Hematopoietic multipotent progenitor cell treated with erythropoietin and hydrocortisone succinate and interleukin-3 and kit ligand, for 8 days (in vitro differentiated cells): ENCODE results near the gene OR2S2.
"Not testable (repeated sequence)": the region's sequence is repeated elsewhere in the genome, so short reads cannot be mapped to it uniquely, and the experiment has no call there.

Experiments
- DNase-seq: peaks from one replicate; pipeline ENCODE4 v3.0.0-alpha.2; 2015

OR2S2 gene

GRCh38 chr9:35932735-35933134, 25.2 kb downstream of the OR2S2 start:
- DNase-seq, result no peak

- no peak for DNase-seq
These were observed 27.0 kb downstream of the OR2S2 start for GRCh38 chr9:35930989-35931388.

GRCh38 chr9:35930521-35930920, 27.4 kb downstream of the OR2S2 start:
- no peak for DNase-seq

- DNase-seq, result no peak
These were observed 28.6 kb downstream of the OR2S2 start for GRCh38 chr9:35929453-35929718.

GRCh38 chr9:35928591-35929452, 29.1 kb downstream of the OR2S2 start:
- no peak for DNase-seq

- DNase-seq, result peak; percentile 83
These were observed 33.8 kb downstream of the OR2S2 start for GRCh38 chr9:35923927-35924763.

- peak; percentile 15 for DNase-seq
These were observed 34.4 kb downstream of the OR2S2 start for GRCh38 chr9:35923598-35923926.

GRCh38 chr9:35920051-35920620, 37.8 kb downstream of the OR2S2 start:
- DNase-seq, result no peak

- DNase-seq, result no peak
These were observed 38.5 kb downstream of the OR2S2 start for GRCh38 chr9:35919212-35920008.

GRCh38 chr9:35918780-35919179, 39.2 kb downstream of the OR2S2 start:
- peak; percentile 20 for DNase-seq

GRCh38 chr9:35917261-35917660, 40.7 kb downstream of the OR2S2 start:
- DNase-seq, result no peak

- no peak for DNase-seq
These were observed 42.2 kb downstream of the OR2S2 start for GRCh38 chr9:35915681-35916294.

- peak; percentile 82 for DNase-seq
These were observed 43.6 kb downstream of the OR2S2 start for GRCh38 chr9:35914301-35914807.

- not testable (repeated sequence) for DNase-seq
These were observed 44.5 kb downstream of the OR2S2 start for GRCh38 chr9:35913429-35913828.

- DNase-seq, result no peak
These were observed 45.1 kb downstream of the OR2S2 start for GRCh38 chr9:35912791-35913400.

GRCh38 chr9:35911690-35912089, 46.3 kb downstream of the OR2S2 start:
- DNase-seq, result no peak

- peak; percentile 64 for DNase-seq
These were observed 47.2 kb downstream of the OR2S2 start for GRCh38 chr9:35910613-35911359.

- no peak for DNase-seq
These were observed 48.0 kb downstream of the OR2S2 start for GRCh38 chr9:35909687-35910612.

GRCh38 chr9:35909274-35909673, 48.7 kb downstream of the OR2S2 start, which contains the start of gene SPAAR:
SPAAR (plus strand) TSS chr9:35909490; CDS start chr9:35910464, 974 bp downstream.
- no peak for DNase-seq
